ENCODE measurements around the gene TSPOAP1.

Gene TSPOAP1

DNA sequence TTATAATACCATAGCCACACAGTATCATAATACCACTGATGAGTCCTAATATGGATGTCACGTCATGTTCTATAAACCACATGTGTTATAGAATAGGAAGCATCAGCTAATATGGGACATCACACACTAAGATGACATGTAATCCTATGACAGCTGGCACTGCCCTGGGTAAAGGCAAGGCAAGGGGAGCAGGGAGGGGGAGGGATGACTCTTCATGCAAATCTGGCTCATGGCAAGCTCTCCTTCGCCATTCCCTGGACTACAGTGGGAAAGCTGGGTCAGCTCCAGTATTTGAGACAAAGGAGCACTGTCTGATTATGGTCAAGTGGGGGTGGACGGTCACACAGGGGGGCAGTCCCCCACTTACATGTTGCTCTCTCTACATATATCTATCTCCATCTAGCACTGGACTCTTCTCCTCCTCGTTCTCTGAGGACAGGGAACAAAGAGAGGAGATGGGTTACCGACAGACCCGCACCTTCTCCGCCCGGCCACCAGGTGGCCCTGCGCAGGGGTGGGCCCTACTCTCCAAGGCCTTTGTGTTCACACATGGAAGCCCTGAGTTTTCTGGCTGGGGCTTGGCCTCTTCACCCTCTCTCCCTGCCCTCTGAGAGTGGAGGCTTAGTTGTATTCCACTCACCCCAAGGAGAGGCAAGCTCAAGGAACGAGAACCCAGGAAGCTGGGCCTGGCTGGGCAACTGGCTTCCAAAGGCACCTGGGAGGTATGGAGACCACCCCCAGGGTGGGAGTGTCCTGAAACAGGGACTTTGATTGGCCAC is 24.4 kb downstream of the TSPOAP1 start:
- DNase-seq (ENCODE audit: low spot score): peak; percentile 49

DNA sequence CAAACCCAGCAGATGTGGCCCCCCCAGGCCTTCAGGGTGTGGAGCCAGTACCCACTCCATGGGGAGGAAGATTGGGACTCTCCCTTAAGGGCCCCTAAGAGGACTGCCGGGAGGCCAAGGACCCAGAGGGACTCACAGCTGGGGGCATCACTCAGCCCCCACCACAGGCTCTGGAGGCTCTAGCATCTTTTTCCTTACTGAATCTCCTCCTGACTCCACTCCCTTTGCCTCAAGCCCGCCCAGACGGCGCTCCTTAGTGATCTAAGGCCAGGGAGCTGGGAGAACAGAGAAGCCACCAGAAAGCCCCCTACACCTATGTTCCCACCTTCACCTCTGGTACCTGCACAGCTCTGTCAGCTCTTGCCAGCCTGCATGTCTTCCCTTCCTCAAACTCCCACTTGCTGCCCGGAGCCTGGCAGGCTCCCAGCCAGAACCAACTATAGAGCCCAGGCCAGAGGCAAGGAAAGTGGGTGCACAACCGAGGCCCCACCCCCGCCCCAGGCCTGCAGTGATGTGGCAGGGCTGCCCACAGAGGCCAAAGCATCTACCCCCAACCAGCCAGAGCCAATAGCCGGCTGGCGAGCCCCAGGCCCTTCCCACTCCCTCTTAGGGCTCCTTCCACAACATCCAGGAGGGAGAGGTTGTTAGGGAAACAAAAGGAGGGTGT is 25.5 kb downstream of the TSPOAP1 start:
- DNase-seq (ENCODE audit: low spot score): no peak

DNA sequence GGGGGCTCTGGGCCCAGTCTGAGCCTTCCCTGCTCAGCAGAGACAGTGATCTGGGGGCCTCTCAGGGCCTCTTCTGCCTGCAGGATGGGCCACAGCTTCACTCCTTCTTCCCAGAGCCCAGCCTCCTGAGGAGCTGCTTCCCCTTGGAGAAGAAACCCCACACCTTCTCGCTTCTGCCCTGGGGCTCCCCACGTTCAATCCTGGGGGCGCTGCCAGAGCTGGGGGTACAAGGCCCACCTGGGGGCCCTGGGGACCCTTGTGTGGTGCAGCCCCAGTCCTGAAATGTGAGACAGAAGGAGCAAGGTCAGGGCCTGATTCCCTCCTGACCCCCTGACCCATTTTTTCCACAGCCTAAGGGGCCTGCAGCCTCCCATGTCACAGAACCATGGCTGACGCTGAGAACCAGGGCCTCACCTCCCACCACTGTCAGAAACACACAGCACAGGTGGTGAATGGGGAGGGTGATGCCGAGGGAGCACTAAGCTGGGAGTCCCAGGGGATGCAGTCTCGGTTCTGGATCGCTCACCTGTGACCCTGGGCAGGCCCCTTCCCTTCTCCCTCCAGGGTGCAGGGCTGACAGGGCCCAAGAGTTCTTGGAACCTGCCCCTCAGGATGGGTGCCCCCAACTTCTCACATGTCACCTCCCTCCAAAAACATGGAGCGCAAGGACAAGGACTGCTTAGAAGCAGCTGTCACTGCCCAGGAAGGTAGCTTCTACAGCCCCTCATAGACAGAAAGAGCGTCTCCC is 26.2 kb downstream of the TSPOAP1 start:
- DNase-seq (ENCODE audit: low spot score): no peak

DNA sequence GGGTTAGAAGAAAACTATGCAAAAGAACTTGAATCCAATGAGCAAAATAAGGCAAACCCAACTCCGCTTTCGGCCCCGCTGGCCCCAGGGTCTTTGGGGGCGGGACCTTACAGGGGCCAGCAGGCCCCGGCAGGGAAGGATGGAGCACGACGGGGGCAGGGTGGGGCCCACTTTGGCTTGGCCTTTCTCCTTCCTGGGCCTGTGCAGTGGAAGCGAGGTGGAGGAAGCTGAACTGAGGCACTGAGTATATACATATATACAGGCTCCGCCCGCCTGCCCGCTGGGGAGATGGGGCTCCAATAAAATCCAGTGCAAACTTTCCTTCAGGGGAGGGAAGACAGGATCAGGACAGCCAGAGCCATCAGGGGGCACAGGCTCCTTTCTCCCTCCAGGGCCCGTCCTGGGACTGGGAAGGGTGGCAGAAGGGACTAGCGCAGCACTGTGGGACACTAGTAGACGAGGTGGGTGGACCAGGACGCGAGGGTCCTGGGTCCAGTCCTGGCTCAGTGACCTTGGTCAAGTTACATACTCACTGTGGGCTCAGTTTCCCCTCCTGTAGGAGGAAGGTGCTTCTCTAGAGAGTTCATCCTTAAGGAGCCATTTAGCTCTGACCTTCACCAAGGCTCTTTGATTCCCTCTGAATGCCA is 27.0 kb downstream of the TSPOAP1 start:
- no peak for DNase-seq (ENCODE audit: low spot score)

DNA sequence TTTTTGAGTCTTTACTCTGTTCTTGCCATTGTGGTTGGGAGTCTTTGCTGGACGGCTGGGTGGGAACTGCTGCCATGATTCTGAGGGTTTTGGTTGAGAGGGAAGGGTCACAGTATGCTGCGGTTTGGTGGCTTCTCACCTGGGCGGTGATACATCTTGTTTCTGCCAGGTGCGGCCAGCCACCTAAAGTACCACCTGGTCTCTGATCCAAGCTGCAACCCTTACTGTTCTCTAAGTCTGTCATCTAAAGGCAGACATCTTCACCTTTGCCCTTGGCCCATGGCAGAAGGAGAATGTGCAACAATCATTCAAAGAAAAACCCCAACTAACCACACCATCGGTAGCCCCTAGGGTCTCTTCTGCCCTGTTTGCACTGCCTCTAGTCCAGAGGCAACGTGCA is 28.3 kb downstream of the TSPOAP1 start:
- DNase-seq (ENCODE audit: low spot score): no peak

DNA sequence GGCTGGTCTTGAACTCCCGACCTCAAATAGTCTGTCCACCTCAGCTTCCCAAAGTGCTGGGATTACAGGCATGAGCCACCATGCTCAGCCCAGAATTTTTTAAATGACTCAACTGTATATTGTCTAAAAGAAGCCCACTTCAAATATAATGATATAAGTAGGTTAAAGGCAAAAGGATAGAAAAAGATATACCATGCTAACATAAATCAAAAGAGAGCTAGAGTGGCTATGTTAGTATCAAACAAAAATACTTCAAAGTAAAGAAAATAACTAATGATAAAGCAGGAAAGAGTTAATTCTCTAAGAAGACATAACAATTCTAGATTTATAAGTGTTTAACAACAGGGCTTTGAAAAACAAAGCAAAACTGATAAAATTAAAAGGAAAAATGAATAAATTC is 34.6 kb downstream of the TSPOAP1 start:
- no peak for DNase-seq (ENCODE audit: low spot score)

DNA sequence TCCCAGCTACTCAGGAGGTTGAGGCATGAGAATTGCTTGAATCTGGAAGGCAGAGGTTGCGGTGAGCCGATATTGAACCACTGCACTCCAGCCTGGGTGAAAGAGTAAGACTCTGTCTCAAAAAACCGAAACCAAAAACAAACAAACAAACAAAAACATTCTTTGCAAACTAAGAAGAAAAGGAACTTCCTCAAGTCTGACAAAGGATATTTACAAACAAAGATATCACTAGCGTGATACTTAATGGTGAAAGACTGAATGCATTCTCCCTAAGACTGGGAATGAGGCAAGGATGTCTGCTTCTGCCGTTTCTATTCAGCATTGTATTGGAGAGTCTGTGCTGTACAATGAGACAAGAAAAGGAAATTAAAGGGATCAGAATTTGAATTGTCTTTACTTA is 37.3 kb downstream of the TSPOAP1 start:
- DNase-seq (ENCODE audit: low spot score): no peak

DNA sequence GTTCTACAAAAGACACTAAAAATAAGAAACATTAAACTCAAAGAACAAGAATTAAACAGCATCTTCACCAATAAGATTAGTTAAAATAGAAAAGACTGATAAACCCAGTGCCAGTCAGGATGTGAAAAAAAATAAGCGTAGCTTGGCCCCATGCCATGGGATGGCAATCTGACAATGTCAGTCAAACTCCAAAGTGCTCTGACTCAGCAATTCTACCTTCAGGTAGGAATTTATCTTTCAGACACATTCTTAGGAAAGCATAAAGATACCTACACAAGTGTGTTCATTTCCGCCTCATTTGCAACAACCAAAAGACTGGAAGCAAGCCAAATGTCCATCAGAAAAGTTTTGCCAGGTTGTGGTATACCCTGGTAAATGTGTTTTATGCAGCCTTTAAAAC is 38.7 kb downstream of the TSPOAP1 start:
- DNase-seq (ENCODE audit: low spot score): no peak

DNA sequence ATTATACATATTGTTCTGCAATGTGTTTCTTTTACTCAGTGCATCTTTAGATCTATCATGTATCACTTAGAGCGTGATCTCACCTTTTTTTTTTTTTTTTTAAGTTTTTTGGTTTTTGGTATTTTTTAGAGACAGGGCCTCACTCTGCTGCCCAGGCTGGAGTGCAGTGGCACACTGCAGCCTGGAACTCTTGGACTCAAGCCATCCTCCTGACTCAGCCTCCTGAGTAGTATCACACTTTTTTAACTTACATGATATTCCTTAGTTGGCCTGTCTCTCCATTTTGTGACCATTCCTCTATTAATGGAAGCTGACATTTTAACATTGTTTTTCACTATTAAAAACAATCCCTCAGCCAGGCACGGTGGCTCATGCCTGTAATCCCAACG is 43.2 kb downstream of the TSPOAP1 start:
- peak; percentile 9 for DNase-seq (ENCODE audit: low spot score)

DNA sequence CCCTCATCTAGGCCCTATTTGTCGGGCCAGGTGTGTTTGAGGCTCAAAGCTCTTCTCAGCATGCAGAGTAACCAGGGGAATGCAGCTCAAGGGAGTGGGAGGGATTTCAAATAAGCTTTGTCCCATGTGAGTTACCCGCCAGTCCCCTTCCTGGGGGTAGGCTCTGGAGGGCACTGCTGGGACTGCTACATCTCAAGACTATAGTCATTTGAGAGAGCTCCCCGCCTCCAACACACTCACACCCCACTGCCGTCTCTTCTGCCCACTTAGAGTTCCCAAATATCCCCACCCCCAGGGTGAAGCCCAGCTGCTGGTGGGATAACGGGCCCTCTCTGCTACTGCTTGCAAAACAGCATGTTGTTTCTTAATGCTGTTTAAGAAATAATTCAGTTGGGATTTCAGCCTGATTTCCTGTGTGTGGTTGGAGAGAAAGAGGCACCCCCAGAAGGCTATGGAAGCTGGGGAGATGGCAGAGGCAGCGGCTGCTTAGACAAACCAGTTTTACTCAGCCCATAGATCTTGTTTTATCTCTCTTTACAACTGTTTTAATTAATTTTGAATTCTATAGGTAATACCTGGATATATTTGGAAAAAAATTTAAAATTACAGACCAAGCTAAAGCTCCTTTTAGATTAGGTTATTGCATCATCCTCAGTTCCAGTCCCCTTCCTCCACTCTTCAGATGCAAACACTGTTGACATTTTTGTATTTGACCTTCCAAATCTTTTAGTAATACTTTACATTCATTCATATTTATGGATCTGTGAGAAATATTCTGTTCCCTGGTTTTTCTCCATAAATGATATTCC is 43.8 kb downstream of the TSPOAP1 start:
- no peak for DNase-seq (ENCODE audit: low spot score)

DNA sequence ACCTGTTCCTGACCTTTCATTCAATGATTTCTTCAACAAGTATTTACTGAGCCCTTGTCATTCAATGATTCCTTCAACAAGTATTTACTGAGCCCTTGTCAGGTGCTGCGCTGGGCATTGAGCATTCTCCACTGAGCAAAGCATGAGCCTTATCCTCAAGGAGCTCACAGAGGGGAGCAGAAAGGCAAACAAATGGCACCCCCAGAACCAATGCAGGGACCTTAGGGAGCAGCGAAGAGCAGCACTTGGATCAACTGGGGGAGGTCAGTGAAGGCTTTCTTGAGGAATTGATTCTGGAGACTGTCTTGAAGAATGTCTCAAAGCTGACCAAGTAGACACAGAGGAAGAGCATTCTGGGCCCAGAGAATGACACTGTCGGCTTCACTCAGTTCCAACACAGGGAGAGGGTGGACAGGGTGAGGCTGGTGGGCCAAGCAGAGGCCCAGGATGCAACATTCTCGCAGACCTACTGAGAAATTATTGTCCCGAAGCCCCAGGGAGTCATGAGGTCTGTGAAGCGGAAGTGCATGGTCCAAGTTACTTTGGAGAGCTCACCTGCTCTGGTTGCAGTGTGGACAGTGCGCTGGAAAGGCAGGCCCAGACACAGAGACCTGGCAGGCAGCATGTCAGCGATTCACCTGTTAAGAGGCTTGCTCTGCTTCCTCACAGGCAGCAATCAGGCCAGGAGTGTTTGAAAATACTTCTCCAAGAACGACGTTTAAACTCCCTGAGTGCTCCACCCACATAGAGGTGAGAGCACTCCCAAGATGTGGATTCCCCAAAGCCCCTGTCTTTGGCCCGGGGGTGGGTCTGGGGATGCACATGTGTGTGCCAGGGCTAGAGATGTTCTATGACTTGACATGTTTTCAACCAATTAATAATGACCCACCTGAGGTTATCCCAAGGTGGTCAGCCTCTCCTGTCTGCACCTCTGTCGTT is 44.7 kb downstream of the TSPOAP1 start:
- DNase-seq (ENCODE audit: low spot score): no peak

DNA sequence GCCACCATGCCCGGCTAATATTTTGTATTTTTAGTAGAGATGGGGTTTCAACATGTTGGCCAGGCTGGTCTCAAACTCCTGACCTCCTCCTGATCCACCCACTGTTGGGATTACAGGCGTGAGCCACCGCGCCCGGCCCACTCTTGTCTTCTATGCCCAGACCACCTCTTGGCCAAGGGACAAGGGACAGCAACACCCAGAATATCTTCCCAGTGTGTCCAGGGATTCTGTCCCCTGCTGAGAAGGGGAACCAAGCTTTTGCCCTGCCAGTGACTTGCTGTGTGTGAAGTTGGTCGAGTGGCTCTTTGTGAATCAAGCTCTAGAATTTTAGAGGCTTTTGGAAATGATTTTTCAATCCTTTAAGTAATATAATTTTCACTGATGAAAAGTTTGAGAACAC is 46.2 kb downstream of the TSPOAP1 start:
- DNase-seq (ENCODE audit: low spot score): no peak

DNA sequence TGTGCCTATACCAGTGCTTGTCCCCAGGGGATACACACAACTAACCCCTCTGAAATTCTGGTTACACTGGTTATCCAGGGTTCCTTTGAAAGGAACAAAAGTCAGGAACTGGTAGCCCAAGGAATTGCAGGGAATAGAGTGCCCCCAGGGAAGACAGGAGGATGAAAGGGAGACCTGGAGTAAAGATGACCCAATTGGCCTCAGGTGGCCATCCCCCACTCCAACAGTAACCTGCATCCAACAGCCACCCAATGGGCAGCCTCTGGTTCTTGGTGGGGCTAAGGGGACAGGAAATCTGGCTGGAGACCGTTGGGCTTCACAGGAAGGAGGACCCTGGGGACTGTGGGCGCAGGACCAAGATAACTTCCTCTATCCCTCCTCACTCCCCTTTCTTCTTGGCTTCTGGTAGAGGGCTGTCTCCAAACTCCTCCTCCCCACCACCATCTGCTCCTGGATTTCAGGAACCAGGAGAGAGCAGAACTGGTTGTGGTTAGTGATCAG is 47.0 kb downstream of the TSPOAP1 start:
- DNase-seq (ENCODE audit: low spot score): no peak

DNA sequence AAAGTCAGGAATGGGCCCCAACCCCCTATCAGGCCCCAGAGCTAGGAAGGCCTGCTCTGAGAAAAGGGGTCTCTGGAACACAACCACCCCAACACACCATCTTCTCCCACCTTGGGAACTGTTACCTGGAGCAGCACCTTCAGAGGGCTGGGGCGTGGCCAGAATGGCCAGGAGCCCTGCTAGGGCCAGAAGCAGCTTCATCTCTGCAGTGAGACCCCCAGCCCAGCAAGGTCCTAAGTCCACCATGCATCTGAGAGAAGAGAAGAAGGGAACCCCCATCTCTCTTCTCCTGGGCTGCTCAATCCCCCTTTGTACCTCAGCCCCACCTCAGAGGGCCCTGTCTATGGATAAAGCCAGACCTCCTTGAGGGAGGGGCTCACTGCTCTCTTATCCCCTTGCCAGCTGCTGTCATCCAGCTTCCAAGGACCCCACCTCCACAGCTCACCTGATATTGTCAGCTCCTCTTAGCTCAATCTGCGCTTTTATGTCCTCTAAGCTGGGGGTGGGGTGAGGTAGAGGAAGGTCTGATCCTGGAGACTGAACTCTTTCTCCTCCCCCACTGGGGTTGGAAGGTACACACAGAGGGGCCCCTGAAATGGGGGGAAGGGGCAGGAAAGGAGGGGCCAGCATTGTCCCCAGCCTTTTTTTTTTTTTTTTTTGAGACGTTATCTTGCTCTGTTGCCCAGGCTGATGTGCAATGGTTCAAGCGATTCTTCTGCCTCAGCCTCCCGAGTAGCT is 47.9 kb downstream of the TSPOAP1 start, which contains the start of gene MPO:
Gene MPO (minus strand): TSS at position 456 of the 738 bp plus-strand sequence. CDS start 177 bp downstream, at position 279.
- no peak for DNase-seq (ENCODE audit: low spot score)

DNA sequence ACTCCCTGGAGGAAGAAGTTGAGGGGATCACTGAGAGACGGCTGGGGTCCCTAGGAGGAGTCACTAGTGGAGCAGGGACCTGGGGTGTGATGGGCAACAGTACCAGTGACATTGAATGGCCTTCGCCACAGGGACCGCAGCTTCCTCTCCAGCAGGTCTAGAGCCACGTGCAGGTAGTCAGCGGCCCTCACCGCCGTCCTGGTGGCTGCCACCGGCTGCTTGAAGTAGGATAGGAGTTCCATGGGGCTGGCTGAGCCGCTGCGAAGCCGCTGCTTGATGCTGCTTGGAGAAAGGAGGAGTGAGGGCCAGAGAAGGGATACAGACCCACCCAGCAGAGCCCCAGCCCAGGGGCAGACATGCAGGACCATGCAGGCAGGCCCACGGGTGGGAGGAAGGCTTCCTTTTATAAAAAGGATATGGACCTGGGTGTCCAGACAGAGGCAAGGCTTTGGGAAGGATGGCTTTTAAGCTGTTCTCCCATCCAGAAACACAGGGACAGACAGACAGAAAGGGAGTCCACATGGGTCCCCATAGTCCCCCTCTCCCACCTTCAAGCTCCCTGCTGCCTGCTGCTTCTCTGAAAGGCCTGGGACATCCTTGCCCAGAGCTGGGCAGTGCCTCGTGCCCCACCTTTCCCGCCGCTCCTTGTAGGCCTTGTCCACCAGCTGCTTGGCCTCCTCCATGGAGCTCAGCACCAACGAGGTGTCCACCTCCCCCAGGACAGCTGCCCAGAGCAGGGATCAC is 48.7 kb downstream of the TSPOAP1 start:
- DNase-seq (ENCODE audit: low spot score): no peak

DNA sequence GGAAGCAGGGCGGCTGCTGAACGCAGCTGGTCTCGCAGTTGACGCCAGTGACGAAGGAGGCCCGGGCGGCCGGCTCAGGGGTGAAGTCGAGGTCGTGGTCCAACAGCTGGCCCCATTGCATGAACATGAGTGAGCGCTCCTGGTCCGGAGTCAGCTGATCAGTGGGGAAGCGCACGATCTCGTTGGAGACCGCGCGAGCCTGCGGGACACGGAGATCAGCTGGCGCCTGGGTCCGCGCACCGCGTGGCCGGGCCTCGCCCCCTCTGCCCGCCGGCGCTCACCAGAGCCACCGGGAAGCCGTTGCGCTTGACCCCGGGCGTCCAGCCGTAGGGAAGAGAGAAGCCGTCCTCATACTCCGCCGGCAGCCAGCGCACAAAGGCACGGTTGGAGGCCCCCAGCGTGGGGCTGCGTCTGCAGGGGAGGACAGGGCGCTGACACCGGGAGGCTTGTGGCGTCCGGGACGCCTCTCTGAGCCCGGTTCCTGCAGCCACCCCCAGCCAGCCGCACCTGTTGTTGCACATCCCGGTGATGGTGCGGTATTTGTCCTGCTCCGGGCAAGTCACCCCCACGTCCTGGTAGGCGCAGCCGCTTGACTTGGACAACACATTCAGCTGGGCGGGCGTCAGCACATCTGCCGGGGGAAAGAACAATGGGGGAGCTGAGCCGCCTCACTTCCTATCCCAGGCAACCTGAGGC is 49.4 kb downstream of the TSPOAP1 start:
- DNase-seq (ENCODE audit: low spot score): no peak

DNA sequence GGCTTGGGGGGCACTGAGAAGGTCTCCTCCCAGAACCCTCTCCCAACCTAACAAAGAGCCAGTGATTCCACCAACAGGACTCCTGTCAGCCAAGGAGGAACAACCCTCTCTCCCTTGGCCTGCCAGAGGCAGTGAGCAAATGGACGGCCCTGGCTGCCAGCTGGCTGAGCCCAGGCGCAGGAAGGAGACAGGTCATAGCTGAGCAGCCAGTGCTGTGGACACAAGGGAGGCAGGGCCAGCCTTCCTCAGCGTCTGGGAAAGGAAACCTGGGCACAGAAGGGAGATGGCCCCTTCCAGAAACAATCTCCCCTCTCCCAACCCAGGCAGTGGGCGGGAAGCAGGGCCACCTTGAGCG is 50.0 kb downstream of the TSPOAP1 start:
- DNase-seq (ENCODE audit: low spot score): no peak

Measured in RKO (cell line).